Hippocampal formation (tissue), 2 donors: ENCODE results near the gene PRRT1B.
A peak's percentile ranks its signal among the peaks of the same experiment; 100 is the strongest.

ENCODE experiments used
- DNase-seq, 2 donors: peaks; one replicate each; lab custom pipeline; 2025; lab: John Stamatoyannopoulos, UW

PRRT1B gene

DNA sequence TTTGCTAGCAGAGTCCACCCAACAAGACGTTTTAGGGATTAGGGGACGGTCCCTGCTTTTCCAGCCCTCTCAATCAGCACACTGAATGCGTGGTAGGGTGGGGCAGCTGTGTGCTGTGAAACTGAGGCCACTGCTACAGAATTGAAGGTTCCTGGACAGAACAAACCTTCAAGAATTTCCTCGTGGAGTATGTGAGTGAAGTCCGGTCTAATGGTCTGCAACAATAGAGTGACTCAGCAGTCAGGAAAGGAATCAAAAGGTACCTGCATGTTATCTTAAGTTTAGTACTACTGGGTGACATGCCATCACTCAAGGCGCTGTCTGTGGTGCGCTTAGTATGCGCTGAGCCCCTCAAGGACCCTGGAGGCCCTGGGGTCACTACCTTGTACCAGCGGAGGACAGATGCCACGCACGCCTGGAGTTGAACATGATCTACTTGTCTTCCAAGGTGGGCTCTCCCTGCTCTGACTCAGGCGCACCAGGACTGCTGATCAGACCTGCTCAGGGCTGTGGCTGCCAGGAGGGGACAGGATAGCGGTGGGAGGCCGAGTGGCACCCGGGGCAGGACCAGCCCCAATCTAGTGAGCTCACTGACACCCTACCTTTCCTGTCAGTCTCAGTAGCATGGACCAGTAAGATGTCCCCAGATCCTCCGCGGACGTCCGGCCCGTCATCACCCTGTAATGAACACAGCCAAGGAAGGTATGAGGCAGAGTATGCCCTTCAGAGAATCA lies 50.5 kb downstream of the PRRT1B start:
- no peak for DNase-seq

DNA sequence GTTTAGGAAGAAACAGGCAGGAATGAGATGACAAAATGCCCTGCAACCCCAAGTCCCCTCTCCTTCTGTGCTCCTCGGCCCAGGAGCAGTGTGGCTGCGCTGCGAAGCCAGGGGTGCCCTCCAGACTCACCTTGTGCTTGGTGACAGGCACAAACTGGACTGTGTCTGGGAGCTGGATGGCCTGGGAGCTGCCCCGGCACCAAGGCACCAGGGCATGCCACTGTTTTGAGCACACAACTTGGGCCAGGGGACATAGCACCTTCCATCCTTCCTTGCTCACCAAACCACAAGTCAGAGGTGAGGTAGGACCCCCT lies 51.1 kb downstream of the PRRT1B start:
- no peak for DNase-seq

DNA sequence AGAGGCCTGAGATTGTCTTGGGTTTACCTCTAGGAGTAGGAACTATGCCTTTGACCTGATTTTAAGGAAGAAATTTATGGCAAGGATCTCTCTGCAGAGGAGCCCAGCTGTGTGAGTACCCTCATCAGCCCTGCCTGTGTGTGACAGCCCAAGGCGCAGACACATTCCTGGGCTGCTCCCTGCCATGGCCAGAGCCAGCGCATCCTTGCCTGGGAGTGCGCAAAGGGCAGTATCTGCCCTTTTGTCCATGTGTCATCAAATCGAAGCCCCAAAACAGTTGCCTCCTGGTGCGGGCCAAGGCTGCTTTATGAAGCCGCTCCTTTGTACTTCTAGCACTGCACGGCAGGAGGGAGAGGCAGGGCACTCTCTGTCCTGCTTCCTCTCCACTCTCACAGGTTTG lies 51.9 kb downstream of the PRRT1B start:
- DNase-seq = no peak

DNA sequence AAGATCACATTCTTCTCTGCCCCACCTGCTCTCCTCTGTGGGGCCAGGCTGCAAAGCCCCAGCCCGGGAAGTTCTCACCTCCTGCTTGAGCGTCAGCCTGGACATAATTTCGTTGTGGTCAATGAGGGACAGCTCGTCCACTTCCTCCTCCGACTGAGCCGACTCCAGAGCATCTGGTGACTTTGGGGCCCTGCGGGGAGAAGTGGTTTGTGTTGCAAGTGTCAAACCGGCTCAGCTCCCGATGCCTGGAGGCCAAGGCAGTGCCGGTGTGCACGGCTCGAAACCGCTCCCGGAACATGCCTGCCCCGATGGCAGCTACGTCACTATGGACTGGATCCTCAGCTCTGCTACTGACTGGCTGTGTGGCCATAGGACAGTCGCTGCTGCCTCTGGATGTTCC lies 52.8 kb downstream of the PRRT1B start:
- peak in 1 of 2 donors; percentile 52 for DNase-seq

GRCh38 chr9:131601683-131602181 lies 56.4 kb downstream of the PRRT1B start:
- no peak for DNase-seq

GRCh38 chr9:131603199-131603598 lies 57.9 kb downstream of the PRRT1B start:
- no peak for DNase-seq

DNA sequence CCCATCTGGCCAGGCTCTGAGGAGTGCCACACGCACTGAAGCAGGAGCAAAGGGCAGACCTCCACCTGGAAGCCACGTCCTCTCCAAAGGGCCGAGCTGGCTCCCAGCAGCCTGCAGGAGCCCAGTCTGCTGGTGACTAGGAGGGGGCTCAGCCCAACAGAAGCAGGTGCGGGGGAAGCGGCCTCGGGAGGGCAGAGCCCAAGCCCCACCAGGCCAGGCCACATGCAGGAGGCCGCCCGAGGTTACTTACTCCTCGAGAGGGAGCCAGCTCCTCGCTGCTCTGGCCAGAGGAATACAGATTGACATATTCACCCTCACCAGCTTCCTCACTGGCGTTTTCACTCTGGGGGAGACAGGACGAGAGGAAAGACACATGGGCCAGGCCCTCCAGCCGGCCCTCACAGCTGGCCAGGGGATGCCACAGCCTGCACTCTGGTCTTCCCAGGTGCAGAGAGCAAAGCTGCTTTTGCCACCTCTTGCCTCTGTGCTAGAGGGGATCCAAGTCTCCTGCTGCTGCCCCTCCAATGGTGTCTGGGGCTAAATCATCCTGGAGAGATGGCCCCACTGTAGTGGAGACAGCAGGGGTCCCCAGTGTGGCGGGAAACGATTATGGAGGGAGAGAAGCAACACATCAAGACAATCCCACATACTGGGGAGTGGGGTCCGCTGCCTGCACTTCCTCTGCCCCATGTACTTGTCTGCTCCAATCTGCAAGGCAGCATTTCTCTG lies 58.6 kb downstream of the PRRT1B start:
- DNase-seq = no peak

GRCh38 chr9:131605770-131606590 lies 60.7 kb downstream of the PRRT1B start:
- no peak for DNase-seq

GRCh38 chr9:131606896-131607567 lies 61.7 kb downstream of the PRRT1B start:
- DNase-seq = no peak

- no peak for DNase-seq
These were observed 62.3 kb downstream of the PRRT1B start for GRCh38 chr9:131607591-131607990.

GRCh38 chr9:131608493-131609037 lies 63.2 kb downstream of the PRRT1B start:
- DNase-seq = peak in 1 of 2 donors; percentile 38
